Measurements from ENCODE around the gene CCL11. TPM values are rescaled to one million over a fixed set of nuclear protein-coding genes. Genes with fewer than 3 reads are reported as not detected.

Gene CCL11
- total and polyA plus RNA-seq, 2 of the 8 experiments (the other 6 are each of a cell fraction or from before 2014, with no cell fraction given) = not detected

GRCh38 chr17:34246446-34246845 lies 39.1 kb upstream of the CCL11 start:
- H3K79me2 ChIP-seq (ENCODE audit: control insufficient read depth in 1 of 2, insufficient read depth in 2 of 2, low read length in 2 of 2) = no peaks in the 10 kb centered on the region
- H2BK20ac ChIP-seq (ENCODE audit: low read length) = no peak overlapping the region
- no peak overlapping the region for H2AFZ ChIP-seq (ENCODE audit: low read length)
- H3K27me3 ChIP-seq (replicated peaks in 1 of 4; ENCODE audit: control insufficient read depth in 3 of 4, extremely low read depth in 1 of 4, insufficient read depth in 3 of 4, low read length in 3 of 4) = peaks cover 0 to 3% (median 0%) of the 10 kb centered on the region in 4 experiments; a peak in 1 of 7 replicates
- H3K56ac ChIP-seq (replicated peaks; ENCODE audit: insufficient read length, low read depth, low read length) = no peak overlapping the region
- DNase-seq (ENCODE audit: low read depth in 1 of 2, low spot score in 2 of 2) = no peak
- H4K8ac ChIP-seq (ENCODE audit: extremely low read depth, insufficient read depth, low read length) = no peak overlapping the region
- H3K23me2 ChIP-seq (ENCODE audit: low read depth, low read length) = no peaks in the 10 kb centered on the region
- no peak overlapping the region for H2AK5ac ChIP-seq (ENCODE audit: low read depth, low read length)
- H3K4me1 ChIP-seq (replicated peaks in 1 of 4; ENCODE audit: control insufficient read depth in 3 of 4, insufficient read depth in 4 of 4, low read length in 3 of 4) = peaks cover 0 to 5% (median 3%) of the 10 kb centered on the region in 4 experiments; a peak in 3 of 7 replicates
- POLR2A ChIA-PET (ENCODE audit: partially characterized antibody) = no interaction called here
- no peak overlapping the region for H3K27ac ChIP-seq (ENCODE audit: low read depth, low read length)
- H3K4me3 ChIP-seq (ENCODE audit: extremely low read depth in 1 of 4, insufficient read depth in 2 of 4, low read depth in 3 of 4, low read length in 4 of 4) = no peak overlapping the region
- no peaks in the 10 kb centered on the region for H3K9me3 ChIP-seq (ENCODE audit: insufficient read depth in 2 of 2, low read depth in 1 of 2, low read length in 1 of 2)
- no peaks in the 10 kb centered on the region for H3K36me3 ChIP-seq (ENCODE audit: control insufficient read depth in 2 of 4, insufficient read depth in 4 of 4, low read length in 3 of 4)
- H2BK5ac ChIP-seq (ENCODE audit: low read depth, low read length) = no peak overlapping the region
- no peak overlapping the region for H4K5ac ChIP-seq (ENCODE audit: insufficient read length, low read depth, low read length)
- 100% methylated on average over 1 of the region's 1 CpG; no CpG with 5 or more reads in 1 of the 2 experiments for WGBS, 2 experiments (ENCODE audit: extremely low coverage in 1 of 2, insufficient coverage in 1 of 2, insufficient read length in 1 of 2, insufficient replicate concordance in 2 of 2, low coverage in 1 of 2, low lambda C conversion rate in 2 of 2, missing lambda C conversion rate in 1 of 2)
- H3K9ac ChIP-seq (replicated peaks in 1 of 4; ENCODE audit: extremely low read depth in 1 of 4, low read depth in 3 of 4, low read length in 3 of 4) = no peak overlapping the region
- H3K4me2 ChIP-seq (ENCODE audit: insufficient read depth in 1 of 2, low read depth in 2 of 2, low read length in 2 of 2) = no peak overlapping the region
- no peak overlapping the region for H2BK12ac ChIP-seq (ENCODE audit: low read depth, low read length)
- no peak overlapping the region for H3K18ac ChIP-seq (ENCODE audit: extremely low read depth, low read length)
- H3K4ac ChIP-seq (replicated peaks; ENCODE audit: insufficient read length, low read depth, low read length) = no peak overlapping the region
- TF ChIP-seq PHF8 (conservative IDR thresholded peaks at IDR 0.05; ENCODE audit: low read depth, low read length) = no peak
- no peak for TF ChIP-seq CTBP2 (IDR thresholded peaks at IDR 0.05; ENCODE audit: borderline replicate concordance, insufficient read depth, insufficient read length, low read length)
- no peak for TF ChIP-seq JUND (IDR thresholded peaks at IDR 0.05; ENCODE audit: low read length)
- TF ChIP-seq SIN3A (conservative IDR thresholded peaks at IDR 0.05 in 1 of 2, IDR thresholded peaks at IDR 0.05 in 1 of 2; ENCODE audit: low read depth in 1 of 2, low read length in 2 of 2) = no peak
- TF ChIP-seq EGR1 (IDR thresholded peaks at IDR 0.05; ENCODE audit: borderline replicate concordance, low read depth, low read length) = no peak
- TF ChIP-seq USF2 (IDR thresholded peaks at IDR 0.05; ENCODE audit: low read length) = no peak
- TF ChIP-seq CHD1 (IDR thresholded peaks at IDR 0.05; ENCODE audit: low read depth, low read length) = no peak
- no peak for TF ChIP-seq EP300 (IDR thresholded peaks at IDR 0.05; ENCODE audit: borderline replicate concordance in 1 of 2, low read depth in 2 of 2, low read length in 2 of 2)
- TF ChIP-seq JUN (IDR thresholded peaks at IDR 0.05; ENCODE audit: low read depth, low read length) = no peak
- TF ChIP-seq BCL11A (IDR thresholded peaks at IDR 0.05; ENCODE audit: low read depth in 2 of 2, low read length in 2 of 2) = no peak
- TF ChIP-seq TAF7 (optimal IDR thresholded peaks at IDR 0.05; ENCODE audit: borderline replicate concordance, low read depth, low read length) = no peak
- TF ChIP-seq TEAD4 (IDR thresholded peaks at IDR 0.05; ENCODE audit: low read depth, low read length) = no peak
- TF ChIP-seq TAF1 (IDR thresholded peaks at IDR 0.05; ENCODE audit: low read depth, low read length) = no peak
- no peak overlapping the region for H2BK120ac ChIP-seq (replicated peaks; ENCODE audit: low read depth, low read length)
- H3K14ac ChIP-seq (ENCODE audit: insufficient read length) = no peak overlapping the region
- FAIRE-seq = no peak
- CTCF ChIA-PET (ENCODE audit: partially characterized antibody) = interaction anchor here (0.6 to 1.5 kb wide), 2 partner anchors 46 to 1859 kb away, joined by 3 to 4 read pairs; no protein-coding TSS in a partner anchor
- no peak overlapping the region for H3K23ac ChIP-seq (ENCODE audit: insufficient read length)
- no peaks in the 10 kb centered on the region for H3K79me1 ChIP-seq (ENCODE audit: low read depth, low read length)
- H4K91ac ChIP-seq (replicated peaks; ENCODE audit: insufficient read length, low read length) = no peak overlapping the region
- H4K20me1 ChIP-seq (replicated peaks in 1 of 2; ENCODE audit: control insufficient read depth in 1 of 2, insufficient read depth in 2 of 2, low read length in 2 of 2) = no peaks in the 10 kb centered on the region
- no peak overlapping the region for H2BK15ac ChIP-seq (ENCODE audit: low read length)
